ENCODE measurements around the gene CELF2.

The CELF2 gene

GRCh38 chr10:11093771-11094736 is 76.4 kb downstream of the CELF2 start:
- DNase-seq (ENCODE audit: low read depth in 2 of 3, low spot score in 2 of 3) = no peak

- no peak for DNase-seq (ENCODE audit: low read depth in 2 of 3, low spot score in 2 of 3)
These were observed 77.7 kb downstream of the CELF2 start for GRCh38 chr10:11095374-11095801.

DNA sequence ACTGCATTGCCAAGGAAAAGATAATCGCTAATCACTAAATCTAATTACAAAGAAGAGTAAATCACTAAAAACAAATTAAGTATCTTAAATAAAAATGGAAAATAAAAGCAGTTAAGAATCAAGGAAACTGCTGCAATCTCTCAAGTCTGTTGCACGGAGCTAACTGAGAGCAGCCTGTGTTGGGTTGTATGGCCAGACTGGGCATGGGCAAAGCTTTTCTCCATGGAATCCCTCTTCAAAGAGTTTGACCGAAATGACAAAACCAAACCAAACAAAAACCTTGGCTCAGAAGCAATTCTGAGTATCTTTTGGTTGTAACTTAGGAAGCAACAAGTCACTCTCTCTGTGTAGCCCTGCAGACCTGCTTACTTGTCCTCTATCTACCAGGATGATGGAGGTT is 78.8 kb downstream of the CELF2 start:
- DNase-seq (ENCODE audit: low read depth in 2 of 3, low spot score in 2 of 3) = no peak

DNA sequence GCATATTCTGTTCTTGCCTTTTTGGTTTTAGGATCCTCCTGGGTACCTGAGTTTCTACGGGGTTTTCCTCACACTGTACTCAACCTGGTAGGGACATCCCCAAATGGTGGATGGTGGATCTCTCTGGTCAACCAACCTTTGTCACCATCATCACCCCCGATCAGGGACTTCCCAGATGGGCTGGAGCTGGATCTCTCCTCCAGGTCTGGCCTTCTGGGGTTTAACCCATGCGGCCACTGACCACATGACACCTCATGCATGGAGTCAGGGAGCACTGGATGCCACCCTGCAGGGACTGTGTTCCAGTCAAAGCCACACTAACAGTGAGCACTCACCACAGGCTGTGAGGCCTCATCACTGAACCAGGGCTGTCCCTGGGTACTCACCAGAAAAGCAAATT is 80.0 kb downstream of the CELF2 start:
- DNase-seq (ENCODE audit: low read depth in 2 of 3, low spot score in 2 of 3) = peak in 1 of 3 experiments; percentile 3

DNA sequence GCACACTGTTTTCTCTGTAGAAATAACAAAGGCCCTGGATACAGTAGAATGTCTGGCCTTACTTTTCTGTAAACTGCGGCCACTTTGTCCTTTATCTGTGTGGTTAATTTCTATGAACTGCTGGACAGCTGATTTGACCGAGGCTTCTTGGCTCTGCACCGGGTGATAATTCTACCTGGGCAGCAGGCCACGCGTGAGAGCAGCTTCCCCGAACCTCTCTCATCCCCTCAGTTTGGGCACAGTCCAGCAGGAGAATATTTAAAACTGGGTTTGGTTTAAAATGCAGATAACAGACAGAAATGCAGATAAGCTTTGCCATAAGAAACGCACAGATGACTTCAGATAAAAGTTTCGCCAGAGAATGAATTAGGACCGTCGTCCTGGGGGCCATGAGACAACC is 81.0 kb downstream of the CELF2 start:
- DNase-seq (ENCODE audit: low read depth in 2 of 3, low spot score in 2 of 3) = no peak

- DNase-seq (ENCODE audit: low read depth in 2 of 3, low spot score in 2 of 3) = no peak
These were observed 87.4 kb downstream of the CELF2 start for GRCh38 chr10:11104772-11105675.

DNA sequence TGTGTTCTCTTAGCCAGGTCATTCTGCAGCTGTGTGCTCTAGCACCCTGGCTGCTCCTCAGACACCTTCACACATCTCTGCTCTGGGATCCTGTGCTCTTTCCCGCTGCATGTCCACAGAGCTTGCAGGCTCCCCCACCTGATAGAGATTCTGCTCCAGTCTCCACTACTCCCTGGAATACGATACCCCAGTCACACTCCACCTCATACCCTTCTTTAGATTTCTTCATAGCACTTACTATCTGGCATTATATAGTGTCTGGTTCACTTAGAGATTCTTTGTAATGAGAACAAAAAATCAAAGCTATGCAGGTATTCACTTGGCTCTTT is 88.0 kb downstream of the CELF2 start:
- no peak for DNase-seq (ENCODE audit: low read depth in 2 of 3, low spot score in 2 of 3)

DNA sequence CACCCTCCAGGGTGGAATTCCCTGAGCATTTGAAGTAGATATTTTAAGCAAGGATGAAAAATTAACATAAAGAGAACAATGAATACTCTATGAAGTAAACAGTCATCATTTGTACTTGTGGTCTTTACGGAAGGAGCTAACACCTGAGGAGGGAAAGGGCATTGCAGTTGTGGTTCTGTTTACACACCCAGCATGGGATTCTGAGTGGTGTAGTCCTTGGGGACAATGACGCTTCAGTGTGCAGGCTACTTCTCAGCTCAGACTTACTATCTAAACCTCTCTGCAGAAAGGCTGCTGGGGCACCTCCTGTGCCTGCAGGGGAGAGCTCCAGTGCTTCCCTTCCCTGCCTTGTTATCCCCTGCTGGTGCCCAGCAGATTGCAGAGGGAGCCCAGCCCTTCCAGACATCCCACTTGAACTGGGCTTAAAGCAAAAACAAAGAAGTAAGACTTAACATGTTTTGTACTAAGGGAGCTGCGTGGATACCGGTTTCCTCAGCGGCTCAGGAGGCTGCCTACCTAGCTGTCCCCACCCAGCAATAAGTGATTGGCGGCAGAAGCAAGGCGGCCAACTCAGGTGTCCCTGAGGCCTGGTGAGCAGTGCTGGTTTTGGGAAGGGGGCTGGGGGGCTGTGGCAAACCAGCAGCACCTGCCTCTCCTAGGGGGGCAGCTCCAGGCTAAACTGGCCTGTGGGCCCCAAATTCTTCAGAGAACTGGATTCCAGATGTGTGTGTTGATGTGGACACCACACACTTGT is 89.1 kb downstream of the CELF2 start:
- DNase-seq (ENCODE audit: low read depth in 2 of 3, low spot score in 2 of 3) = no peak

DNA sequence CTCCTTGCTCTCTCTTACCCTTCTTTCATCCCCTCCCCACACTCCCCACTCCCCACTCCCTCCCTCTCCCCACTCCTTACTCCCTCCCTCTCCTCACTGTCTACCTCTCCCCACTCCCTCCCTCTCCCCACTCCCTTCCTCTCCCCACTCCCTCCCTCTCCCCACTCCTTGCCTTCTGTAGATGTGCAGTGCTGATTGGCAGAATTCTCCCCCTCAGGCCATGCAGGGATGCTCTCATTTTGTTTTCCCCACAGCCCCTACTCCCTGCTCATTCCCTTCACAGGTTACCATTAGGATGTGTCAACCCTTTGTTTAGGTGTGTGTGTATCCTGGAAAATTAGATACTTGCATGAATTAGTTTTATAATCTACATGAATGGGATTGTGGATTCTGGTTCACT is 90.3 kb downstream of the CELF2 start:
- DNase-seq (ENCODE audit: low read depth in 2 of 3, low spot score in 2 of 3) = no peak

DNA sequence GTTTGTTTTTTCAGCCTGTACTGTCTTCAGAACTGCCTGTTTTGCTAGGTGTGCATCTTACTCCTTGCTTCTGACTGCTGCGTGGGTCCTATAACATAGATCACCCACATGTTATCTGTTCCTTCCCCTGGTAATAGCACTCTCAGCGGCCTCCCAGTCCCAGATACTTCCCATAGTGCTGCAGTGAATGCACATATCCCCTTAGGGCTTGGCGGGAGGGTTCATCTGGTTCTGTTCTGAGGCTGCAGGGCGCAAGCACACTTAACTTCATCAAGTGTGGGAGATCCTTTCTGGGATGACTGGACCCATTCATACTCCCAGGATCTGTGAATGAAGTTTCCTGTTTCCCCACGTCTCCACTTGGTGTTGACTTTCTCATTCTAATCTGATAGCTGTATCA is 90.7 kb downstream of the CELF2 start:
- no peak for DNase-seq (ENCODE audit: low read depth in 2 of 3, low spot score in 2 of 3)

DNA sequence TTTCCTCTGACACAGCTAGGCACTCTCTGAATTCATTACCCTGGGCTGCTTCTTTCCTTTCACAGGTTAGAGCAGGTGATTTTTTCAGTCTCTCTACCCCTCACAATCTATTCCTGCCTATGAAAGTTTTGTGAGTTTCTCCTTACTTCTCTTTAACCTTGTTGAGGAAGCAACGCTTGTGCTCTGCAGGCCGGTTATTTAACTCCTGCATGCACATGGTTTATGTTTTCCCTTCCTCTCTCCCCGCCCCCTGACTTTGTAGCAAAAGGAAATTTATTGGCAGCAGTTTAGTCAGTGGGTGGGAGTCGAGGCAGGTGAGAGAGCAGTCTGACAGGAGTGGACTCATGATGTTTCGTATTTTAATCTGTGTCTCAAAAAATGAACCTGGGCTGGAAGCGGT is 91.9 kb downstream of the CELF2 start:
- no peak for DNase-seq (ENCODE audit: low read depth in 2 of 3, low spot score in 2 of 3)

GRCh38 chr10:11110539-11110938 is 92.9 kb downstream of the CELF2 start:
- DNase-seq (ENCODE audit: low read depth in 2 of 3, low spot score in 2 of 3) = no peak

GRCh38 chr10:11111490-11111889 is 93.8 kb downstream of the CELF2 start:
- no peak for DNase-seq (ENCODE audit: low read depth in 2 of 3, low spot score in 2 of 3)

DNA sequence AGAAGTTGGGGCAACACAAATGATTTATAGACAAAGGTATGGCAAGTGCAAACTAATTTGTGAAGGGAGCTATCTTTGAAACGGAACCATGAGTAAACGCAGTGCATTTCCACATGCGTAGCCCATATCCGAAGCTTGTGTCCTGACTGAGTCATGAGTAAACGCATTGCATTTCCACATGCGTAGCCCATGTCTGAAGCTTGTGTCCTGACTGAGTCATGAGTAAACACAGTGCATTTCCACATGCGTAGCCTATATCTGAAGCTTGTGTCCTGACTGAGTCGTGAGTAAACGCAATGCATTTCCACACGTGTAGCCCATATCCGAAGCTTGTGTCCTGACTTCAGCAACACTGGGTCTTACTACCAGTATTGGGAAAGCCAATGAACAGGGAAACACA is 95.0 kb downstream of the CELF2 start:
- DNase-seq (ENCODE audit: low read depth in 2 of 3, low spot score in 2 of 3) = no peak

GRCh38 chr10:11113156-11113555 is 95.5 kb downstream of the CELF2 start:
- no peak for DNase-seq (ENCODE audit: low read depth in 2 of 3, low spot score in 2 of 3)

DNA sequence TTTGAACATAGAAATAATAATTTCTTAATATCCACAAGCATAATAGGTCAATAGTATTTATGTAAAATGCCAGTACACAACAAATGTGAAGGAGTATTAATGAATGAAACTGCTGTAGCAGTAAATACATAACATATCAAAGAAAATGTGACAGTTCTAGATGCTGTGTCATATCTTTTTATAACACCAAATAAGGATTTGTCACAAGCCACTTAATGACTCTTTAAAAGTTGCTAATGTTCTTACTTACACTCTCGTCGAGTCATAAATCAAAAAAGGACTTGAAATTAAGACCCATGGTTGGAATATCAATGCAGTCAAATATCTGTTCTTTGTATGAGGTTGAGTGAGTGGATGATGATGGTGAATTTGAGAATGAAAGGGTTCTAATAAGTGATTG is 96.6 kb downstream of the CELF2 start:
- DNase-seq (ENCODE audit: low read depth in 2 of 3, low spot score in 2 of 3) = no peak

- no peak for DNase-seq (ENCODE audit: low read depth in 2 of 3, low spot score in 2 of 3)
These were observed 97.7 kb downstream of the CELF2 start for GRCh38 chr10:11115337-11115736.

DNA sequence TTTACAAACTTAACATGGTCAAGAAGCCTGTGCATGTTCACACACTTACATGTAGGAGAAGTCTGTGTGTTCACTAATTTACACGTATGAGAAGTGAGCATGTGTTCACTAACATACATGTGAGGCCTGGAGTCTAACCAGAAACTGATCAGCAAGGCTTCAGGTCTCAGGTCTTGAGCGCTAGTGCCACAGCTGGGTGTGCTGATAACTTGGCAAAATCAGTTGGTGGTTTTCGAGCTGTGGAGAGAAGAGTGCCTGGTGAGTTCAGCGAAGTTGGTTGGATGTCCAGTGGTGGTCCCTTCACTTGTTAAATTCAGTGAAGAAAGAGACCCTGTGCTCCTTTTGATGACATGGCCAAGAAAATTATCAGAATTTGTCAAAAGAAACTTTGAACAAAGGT is 98.7 kb downstream of the CELF2 start:
- no peak for DNase-seq (ENCODE audit: low read depth in 2 of 3, low spot score in 2 of 3)

GRCh38 chr10:11116817-11117216 is 99.1 kb downstream of the CELF2 start:
- DNase-seq (ENCODE audit: low read depth in 2 of 3, low spot score in 2 of 3) = no peak

- no peak for DNase-seq (ENCODE audit: low read depth in 2 of 3, low spot score in 2 of 3)
These were observed 101.0 kb downstream of the CELF2 start for GRCh38 chr10:11118686-11119085.

DNA sequence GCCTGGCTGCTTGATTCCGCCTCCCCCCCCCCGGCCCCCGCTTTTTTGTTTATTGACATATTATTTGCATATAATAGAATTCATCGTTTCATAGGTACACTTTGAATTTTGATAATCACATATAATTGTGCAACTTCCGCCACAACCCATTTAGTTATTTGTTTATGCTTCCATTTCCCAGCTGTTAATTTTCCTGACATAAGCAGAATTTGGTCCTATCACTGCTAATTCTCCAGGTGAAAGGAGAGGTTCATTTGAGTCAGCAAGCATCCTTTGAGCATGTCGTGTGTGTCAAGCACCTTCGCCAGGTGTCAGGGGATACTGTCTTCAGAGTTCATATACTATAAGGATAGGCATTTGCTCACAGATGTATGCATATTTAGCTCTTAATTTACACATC is 102.2 kb downstream of the CELF2 start:
- no peak for DNase-seq (ENCODE audit: low read depth in 2 of 3, low spot score in 2 of 3)
